ENCODE measurements around the gene CCDC12. TPM values are rescaled to one million over a fixed set of nuclear protein-coding genes. Genes with fewer than 3 reads are reported as not detected.
A peak's percentile ranks its signal among the peaks of the same experiment; 100 is the strongest.

The CCDC12 gene
- total RNA-seq, 1 donor from 2014 or later = 64.3 TPM

DNA sequence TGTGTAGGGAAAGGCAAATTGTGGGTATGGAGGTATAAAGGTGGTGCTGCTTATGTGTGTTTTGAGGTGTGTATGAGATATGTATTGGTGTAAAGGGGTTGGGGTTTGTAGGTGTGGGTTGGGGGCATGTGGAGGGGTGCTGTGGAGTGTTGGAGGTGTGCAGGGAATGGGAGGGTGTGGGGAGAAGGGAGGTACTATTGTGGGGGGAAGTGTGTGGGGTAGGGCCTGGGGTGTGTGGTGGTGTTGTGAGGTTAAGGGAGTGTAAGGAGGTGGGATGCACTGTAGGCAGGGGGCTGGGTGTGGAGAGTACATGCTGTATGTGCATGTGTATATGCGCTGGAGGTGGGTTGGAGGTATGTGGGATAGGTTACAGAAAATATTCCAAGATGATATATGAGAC, 15.7 kb downstream of the CCDC12 start:
- DNase-seq (ENCODE audit: low spot score, unreplicated experiment) = no peak
- peaks cover 5% of the 10 kb centered on the region for H3K9me3 Mint-ChIP-seq (ENCODE audit: low read depth)
- H3K27me3 Mint-ChIP-seq = no peaks in the 10 kb centered on the region
- H3K4me1 Mint-ChIP-seq (ENCODE audit: low read depth) = peaks cover 71% of the 10 kb centered on the region
- H3K4me3 Mint-ChIP-seq (ENCODE audit: low read depth) = peak overlapping the region; percentile 64
- peaks cover 12% of the 10 kb centered on the region for H3K36me3 Mint-ChIP-seq (ENCODE audit: insufficient read depth)
- TF ChIP-seq, protein P1, sequence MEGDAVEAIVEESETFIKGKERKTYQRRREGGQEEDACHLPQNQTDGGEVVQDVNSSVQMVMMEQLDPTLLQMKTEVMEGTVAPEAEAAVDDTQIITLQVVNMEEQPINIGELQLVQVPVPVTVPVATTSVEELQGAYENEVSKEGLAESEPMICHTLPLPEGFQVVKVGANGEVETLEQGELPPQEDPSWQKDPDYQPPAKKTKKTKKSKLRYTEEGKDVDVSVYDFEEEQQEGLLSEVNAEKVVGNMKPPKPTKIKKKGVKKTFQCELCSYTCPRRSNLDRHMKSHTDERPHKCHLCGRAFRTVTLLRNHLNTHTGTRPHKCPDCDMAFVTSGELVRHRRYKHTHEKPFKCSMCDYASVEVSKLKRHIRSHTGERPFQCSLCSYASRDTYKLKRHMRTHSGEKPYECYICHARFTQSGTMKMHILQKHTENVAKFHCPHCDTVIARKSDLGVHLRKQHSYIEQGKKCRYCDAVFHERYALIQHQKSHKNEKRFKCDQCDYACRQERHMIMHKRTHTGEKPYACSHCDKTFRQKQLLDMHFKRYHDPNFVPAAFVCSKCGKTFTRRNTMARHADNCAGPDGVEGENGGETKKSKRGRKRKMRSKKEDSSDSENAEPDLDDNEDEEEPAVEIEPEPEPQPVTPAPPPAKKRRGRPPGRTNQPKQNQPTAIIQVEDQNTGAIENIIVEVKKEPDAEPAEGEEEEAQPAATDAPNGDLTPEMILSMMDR (IDR thresholded peaks at IDR 0.05; ENCODE audit: unreplicated experiment) = no peak
- peak overlapping the region; percentile 88 for H3K27ac Mint-ChIP-seq

GRCh38 chr3:46960081-46960701, 16.4 kb downstream of the CCDC12 start:
- Mint-ChIP-seq H3K4me3 (ENCODE audit: low read depth) (peak overlapping the region; percentile 64), H3K4me1 (ENCODE audit: low read depth) (peaks cover 71% of the 10 kb centered on the region), H3K9me3 (ENCODE audit: low read depth) (peaks cover 5% of the 10 kb centered on the region), H3K36me3 (ENCODE audit: insufficient read depth) (peaks cover 12% of the 10 kb centered on the region), H3K27ac (peak overlapping the region; percentile 88), H3K27me3 (no peaks in the 10 kb centered on the region)
- TF ChIP-seq, protein P1 (IDR thresholded peaks at IDR 0.05; ENCODE audit: unreplicated experiment) = no peak
- no peak for DNase-seq (ENCODE audit: low spot score, unreplicated experiment)

- H3K4me1 Mint-ChIP-seq (ENCODE audit: low read depth) = peaks cover 72% of the 10 kb centered on the region
- H3K27me3 Mint-ChIP-seq = no peaks in the 10 kb centered on the region
- H3K4me3 Mint-ChIP-seq (ENCODE audit: low read depth) = no peak overlapping the region
- peaks cover 12% of the 10 kb centered on the region for H3K36me3 Mint-ChIP-seq (ENCODE audit: insufficient read depth)
- TF ChIP-seq, protein P1 (IDR thresholded peaks at IDR 0.05; ENCODE audit: unreplicated experiment) = no peak
- peak overlapping the region; percentile 76 for H3K27ac Mint-ChIP-seq
- H3K9me3 Mint-ChIP-seq (ENCODE audit: low read depth) = peaks cover 5% of the 10 kb centered on the region
- DNase-seq (ENCODE audit: low spot score, unreplicated experiment) = no peak
Observed at GRCh38 chr3:46959161-46959511, 17.4 kb downstream of the CCDC12 start.

DNA sequence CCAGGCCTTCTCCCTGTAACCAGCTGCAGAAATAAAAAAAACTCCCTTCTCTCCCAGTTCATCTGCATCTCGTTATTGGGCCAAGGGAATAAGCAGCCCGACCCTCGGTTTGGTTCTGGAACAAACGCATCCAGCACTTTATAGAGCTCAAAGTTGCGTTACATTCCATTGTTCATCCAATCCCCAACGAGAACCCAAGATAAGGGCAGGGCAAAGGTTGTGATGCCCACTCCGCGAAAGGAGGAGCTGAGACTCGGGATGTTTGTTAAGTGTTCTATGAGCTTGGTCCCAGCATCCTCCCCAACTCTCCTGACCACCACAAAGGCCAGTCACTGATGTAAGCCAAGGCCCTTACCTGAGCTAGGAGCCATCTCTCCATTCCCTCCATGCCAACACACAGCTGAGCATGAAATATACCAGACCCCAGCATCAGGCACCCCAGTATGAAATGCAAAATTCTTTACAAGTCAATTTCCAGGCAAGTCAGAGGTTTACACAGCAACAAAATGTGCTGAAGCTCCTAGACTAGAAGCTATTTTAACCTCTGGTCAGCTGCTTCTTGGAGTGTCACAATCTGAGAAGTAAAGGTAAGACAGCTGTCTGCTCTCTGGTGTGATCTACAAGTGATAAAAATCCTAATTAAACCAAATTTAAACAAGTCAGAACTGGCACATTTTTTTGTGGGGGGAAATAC, 17.9 kb downstream of the CCDC12 start:
- H3K4me1 Mint-ChIP-seq (ENCODE audit: low read depth) = peaks cover 77% of the 10 kb centered on the region
- TF ChIP-seq, protein P1 (IDR thresholded peaks at IDR 0.05; ENCODE audit: unreplicated experiment) = no peak
- H3K36me3 Mint-ChIP-seq (ENCODE audit: insufficient read depth) = peaks cover 12% of the 10 kb centered on the region
- H3K27me3 Mint-ChIP-seq = no peaks in the 10 kb centered on the region
- DNase-seq (ENCODE audit: low spot score, unreplicated experiment) = no peak
- H3K27ac Mint-ChIP-seq = peak overlapping the region; percentile 76
- peaks cover 5% of the 10 kb centered on the region for H3K9me3 Mint-ChIP-seq (ENCODE audit: low read depth)
- H3K4me3 Mint-ChIP-seq (ENCODE audit: low read depth) = no peak overlapping the region

DNA sequence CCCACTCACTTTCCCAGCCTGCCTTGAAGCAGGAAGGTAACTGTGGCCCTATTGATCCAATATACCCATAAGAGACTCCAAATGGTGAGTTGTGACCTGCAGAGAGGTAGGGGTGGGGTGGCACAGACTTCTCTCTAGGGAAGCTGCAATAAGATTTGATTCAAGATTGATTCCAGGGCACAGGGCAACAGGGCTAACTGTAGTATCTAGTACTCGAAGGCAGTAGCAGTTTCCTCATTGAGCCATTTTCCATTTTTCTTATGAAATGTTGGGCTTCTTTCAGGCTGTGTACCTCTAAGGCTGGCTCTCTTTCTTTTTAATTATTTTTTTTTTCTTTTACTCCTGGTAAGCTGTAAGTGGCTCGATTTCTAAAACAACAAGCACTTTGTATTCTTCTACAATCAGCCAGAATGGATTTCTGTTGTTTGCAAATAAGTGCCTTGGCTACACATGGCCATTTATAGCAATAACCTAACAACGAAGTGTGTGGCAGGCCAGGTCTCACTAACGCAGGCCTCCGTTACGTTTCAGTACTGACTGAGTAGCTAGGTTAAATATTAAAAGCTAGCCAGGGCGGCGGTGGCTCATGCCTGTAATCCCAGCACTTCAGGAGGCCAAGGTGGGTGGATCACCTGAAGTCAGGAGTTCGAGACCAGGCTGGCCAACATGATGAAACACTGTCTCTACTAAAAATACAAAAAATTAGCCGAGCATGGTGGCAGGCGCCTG, 19.3 kb downstream of the CCDC12 start:
- H3K4me3 Mint-ChIP-seq (ENCODE audit: low read depth) = no peak overlapping the region
- H3K9me3 Mint-ChIP-seq (ENCODE audit: low read depth) = no peaks in the 10 kb centered on the region
- H3K36me3 Mint-ChIP-seq (ENCODE audit: insufficient read depth) = peaks cover 3% of the 10 kb centered on the region
- H3K27ac Mint-ChIP-seq = peak overlapping the region; percentile 92
- peaks cover 86% of the 10 kb centered on the region for H3K4me1 Mint-ChIP-seq (ENCODE audit: low read depth)
- TF ChIP-seq, protein P1 (IDR thresholded peaks at IDR 0.05; ENCODE audit: unreplicated experiment) = no peak
- H3K27me3 Mint-ChIP-seq = no peaks in the 10 kb centered on the region
- DNase-seq (ENCODE audit: low spot score, unreplicated experiment) = no peak

All from progenitor cell of endocrine pancreas (in vitro differentiated cells).